Activated CD4-positive, CD25-positive, alpha-beta regulatory T cell treated with anti-CD3 and anti-CD28 coated beads, Interleukin-2, amount 50 U/mL, for 72 hours (primary cell): ENCODE measurements around the gene NCAPD3.
"Not testable (repeated sequence)": the region's sequence is repeated elsewhere in the genome, so short reads cannot be mapped to it uniquely, and the experiment has no call there.

Experiments used
- DNase-seq: peaks from one replicate; pipeline ENCODE4 v3.0.0; 2021

Gene NCAPD3, protein sequence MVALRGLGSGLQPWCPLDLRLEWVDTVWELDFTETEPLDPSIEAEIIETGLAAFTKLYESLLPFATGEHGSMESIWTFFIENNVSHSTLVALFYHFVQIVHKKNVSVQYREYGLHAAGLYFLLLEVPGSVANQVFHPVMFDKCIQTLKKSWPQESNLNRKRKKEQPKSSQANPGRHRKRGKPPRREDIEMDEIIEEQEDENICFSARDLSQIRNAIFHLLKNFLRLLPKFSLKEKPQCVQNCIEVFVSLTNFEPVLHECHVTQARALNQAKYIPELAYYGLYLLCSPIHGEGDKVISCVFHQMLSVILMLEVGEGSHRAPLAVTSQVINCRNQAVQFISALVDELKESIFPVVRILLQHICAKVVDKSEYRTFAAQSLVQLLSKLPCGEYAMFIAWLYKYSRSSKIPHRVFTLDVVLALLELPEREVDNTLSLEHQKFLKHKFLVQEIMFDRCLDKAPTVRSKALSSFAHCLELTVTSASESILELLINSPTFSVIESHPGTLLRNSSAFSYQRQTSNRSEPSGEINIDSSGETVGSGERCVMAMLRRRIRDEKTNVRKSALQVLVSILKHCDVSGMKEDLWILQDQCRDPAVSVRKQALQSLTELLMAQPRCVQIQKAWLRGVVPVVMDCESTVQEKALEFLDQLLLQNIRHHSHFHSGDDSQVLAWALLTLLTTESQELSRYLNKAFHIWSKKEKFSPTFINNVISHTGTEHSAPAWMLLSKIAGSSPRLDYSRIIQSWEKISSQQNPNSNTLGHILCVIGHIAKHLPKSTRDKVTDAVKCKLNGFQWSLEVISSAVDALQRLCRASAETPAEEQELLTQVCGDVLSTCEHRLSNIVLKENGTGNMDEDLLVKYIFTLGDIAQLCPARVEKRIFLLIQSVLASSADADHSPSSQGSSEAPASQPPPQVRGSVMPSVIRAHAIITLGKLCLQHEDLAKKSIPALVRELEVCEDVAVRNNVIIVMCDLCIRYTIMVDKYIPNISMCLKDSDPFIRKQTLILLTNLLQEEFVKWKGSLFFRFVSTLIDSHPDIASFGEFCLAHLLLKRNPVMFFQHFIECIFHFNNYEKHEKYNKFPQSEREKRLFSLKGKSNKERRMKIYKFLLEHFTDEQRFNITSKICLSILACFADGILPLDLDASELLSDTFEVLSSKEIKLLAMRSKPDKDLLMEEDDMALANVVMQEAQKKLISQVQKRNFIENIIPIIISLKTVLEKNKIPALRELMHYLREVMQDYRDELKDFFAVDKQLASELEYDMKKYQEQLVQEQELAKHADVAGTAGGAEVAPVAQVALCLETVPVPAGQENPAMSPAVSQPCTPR (N-terminal part only)

DNA sequence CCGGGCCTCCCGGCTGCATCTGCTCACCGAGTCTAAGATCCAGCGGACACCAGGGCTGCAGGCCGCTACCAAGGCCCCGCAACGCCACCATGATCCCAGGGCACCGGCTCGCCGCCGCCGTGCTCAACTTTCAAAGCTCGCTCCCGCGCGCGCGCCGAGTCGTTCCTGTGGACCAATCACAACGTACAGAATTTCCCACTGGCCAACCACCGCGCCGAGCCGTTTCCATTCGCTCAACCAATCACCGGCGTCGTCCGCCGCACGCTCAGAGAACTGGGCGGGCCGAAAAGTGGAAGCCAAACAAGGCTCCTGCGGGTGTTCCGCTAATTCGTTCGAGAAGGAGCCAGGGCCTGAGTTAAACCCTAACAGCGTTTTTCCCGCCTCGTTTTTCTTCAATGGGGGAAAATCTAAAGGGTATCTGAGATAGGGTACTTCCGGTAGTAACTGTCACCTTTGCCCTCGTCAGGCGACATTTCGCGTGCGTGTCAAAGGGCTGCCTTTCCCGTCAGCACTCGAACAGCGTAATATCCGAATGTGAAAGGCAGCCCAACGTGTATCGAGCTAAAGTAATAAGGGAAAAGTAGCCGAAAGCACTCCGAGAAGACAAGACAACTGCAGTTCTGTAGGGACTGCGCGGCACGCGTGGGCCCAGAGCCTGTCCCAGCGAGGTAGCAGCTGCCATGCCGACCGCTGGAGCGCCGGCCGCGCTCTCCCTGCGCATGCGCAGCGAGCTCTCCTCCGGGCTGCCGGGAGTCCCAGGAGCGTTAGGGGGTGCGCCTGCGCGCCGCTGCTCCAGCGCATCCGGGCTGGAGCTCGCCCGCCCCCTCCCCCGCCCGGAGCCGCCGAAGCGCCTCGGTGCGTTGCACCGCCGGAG is at the start of gene NCAPD3, which contains the start of gene VPS26B:
Gene NCAPD3, minus strand, starts transcription at position 132 of the 874 bp plus-strand sequence. Its CDS starts 41 bp downstream, at position 91.
Gene VPS26B, plus strand, starts transcription at position 836 of the 874 bp plus-strand sequence. CDS start 452 bp downstream, outside the sequence.
- peak; percentile 94 for DNase-seq

DNA sequence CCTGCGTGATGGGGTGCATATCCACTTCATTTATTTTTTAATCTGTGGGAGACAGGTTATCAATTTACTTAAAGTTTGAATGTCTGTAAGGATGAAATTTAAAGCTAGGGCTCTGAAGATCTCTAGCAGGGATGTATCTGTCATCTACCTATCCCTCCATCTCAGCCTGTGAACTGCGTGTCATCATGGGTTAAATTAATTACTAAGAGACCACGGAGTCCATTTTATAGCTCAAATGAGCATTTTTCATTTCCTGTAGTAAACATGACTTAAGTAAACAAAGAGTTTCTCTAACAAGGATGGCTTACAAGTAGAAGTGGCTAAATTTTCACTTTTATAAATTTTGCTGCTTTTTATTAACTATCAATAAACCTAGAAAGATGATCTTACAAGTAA is 49.5 kb upstream of the NCAPD3 start:
- no peak for DNase-seq

DNA sequence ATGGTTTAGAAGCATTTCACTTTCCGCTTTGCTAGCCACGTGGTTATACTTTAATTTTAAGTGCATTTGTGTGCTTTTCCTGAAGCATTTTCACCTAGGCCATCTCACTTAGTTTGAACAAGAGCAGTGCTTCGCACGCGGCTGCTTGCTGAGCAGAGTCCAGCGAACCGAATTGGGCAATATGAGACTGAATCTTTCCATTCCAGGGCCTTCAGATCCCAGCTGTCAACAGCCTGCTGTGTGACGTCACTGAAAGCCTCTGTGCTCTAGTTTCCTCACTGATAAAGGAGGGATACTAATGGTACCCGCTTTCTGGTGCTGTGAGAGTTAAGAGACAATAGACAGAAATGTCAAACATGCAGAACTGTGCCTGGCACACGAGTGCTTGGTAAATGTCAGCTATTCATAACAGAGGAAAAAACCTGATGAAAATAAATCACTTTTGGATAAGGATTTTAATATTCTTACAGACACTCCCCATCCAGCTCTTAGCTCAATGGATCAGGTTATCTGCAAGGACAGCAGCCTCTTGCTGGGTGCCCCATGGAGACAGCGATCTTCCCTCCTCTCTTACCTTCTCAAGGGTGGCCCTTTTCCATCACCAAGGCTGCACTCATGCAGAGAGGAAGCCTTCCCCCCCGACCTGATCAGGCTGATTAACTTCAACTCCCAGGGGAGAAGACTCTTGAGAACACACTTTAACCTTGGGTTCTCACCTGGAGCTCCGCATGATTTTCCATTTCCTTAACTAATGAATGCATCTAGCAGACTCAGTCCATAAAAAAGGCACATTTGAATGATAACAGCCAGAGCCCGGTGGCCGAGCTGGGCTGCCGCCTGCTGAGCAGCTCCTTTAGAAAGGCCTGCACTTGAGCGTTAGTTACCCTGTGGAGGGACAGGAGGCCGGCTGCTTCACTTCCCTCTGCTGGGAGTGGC is 48.9 kb upstream of the NCAPD3 start:
- DNase-seq: no peak

DNA sequence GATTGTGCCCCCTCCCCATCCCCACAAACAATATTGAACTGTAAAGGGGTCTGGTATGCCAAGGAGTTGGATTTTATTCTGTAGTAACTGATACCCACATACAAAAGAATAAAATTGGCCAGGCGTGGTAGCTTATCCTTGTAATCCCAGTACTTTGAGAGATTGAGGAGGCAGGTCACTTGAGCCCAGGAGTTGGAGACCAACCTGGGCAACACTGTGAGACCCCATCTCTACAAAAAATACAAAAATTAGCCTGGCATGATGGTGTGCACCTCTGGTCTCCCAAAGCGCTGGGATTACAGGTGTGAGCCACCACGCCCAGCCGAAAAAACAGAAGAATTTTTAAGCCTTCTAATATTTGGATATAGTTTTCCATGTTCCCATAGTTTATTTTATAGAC is 48.2 kb upstream of the NCAPD3 start:
- no peak for DNase-seq

DNA sequence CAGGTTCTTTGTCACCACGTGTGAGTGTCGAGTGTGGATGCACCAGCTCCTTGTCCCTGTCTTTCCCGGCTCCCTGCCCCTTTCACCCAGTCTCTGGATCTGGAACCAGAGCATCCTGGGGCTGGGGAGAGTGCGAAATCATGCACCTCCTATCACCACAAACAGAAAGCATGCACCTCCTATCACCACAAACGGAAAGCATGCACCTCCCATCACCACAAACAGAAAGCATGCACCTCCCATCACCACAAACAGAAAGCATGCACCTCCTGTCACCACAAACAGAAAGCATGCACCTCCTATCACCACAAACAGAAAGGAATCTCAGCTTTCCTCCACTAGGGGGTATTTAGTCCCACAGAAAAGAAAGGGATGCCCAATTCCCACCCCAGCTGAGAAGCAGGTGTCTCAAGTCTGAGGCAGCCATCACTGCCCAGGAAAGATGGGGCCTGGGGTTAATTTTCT is 46.5 kb upstream of the NCAPD3 start:
- no peak for DNase-seq

DNA sequence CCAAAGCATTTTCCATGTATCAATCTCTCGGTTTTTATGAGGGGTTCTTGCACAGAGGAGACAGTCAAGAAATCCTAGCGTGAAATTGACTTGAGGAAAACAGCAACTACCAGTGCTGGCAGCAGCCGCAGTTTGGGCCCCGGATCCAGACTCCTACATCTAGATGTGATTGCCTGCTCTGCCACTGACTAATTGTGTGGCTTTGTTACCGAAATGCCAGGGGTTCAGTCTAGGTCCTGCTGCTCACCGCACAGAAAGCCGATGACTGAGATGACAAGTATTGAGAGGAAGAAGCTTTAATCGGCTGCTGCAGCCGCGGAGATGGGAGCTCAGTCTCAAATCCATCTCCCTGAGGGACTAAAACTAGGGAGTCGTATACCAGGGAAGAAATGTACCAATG is 44.2 kb upstream of the NCAPD3 start:
- DNase-seq: no peak

DNA sequence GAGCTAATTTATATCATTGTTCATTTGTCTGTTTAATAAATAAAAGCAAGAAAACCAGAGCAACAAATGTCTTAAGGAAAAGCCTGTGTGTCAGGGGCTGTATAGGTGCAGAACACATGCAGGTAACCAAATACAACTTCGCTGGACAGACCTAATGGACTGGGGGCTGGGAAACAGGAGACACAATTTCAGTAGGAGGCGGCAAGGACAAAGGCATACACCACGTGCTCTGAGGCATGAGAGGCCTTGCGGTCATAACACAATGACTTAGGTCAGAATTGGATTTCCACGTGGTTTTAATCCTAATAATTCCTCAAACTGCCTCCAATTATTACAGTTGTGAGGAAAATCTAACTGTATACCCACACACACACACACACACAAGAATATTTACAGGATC is 43.7 kb upstream of the NCAPD3 start:
- no peak for DNase-seq

DNA sequence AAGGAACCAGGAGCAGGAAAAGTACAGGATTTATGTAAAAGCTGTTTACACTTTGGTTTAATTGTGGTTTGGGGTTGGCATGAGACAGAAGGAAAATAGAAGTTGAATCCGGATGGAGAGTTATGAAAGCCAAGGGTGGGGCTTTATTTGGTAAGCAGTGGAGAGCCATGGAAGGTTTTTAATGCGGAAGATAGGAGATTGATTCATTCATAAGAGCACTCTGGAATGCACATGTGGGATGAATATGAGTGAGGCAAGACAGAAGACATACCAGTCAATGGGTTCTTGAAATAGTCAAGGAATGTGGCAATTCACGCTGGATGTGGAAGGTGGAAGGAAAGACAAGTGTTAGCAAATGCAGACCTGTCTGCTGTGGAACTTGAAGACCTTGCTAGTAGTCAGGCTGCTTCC is 43.1 kb upstream of the NCAPD3 start:
- DNase-seq: no peak

DNA sequence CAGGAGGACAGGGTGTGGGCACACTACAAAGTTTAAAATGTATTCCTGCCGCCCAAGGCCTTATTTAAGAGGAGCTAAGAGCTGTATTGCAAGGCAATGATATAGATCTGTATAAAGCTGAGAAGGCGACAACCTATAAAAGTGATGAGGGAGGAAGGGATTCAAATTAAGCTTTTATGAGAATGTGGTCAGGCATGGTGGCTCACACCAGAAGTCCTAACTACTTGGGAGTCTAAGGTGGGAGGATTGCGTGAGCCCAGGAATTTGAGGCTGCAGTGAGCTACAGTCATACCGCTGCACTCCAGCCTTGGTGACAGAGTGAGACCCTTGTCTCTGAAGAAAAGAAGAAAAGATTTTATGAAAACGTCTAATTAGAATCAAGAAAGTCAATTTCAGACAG is 42.7 kb upstream of the NCAPD3 start:
- no peak for DNase-seq

DNA sequence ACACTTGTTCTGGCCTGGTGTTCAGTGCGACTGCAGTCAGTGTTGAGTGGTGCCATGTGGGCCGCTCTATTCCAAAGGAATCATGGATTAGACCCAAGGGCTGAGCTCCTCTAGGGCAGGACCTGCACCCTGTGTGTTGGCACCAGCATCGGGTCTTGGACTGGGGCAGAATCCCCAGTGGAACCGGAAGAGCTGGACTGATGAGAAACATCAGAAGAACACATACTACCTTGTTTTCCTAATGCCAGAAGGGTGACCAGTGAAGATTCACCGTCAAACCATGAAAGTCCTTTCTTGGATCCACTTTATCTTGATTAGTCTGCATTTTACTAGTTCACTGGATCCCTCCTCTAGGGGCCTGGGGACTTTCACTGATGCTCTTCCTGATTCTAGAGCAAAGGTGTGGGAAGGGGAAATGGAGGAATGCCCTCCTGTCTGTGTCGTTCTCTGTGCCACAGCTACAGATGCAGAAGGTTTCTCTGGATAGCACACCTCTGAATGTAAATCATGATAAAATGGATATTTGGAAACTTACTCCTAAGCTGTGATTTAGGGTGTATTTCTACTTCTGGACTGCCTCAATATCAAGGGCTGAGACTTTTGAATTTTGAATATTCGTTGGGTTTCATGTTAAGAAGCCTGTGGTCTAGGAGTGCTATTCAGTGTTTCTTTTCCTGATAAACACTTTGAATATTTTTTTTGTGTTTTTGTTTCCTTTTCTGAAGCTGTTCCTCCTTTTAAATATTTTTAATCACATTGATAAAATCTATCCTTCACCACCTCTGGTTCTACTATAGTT is 41.4 kb upstream of the NCAPD3 start:
- no peak for DNase-seq

DNA sequence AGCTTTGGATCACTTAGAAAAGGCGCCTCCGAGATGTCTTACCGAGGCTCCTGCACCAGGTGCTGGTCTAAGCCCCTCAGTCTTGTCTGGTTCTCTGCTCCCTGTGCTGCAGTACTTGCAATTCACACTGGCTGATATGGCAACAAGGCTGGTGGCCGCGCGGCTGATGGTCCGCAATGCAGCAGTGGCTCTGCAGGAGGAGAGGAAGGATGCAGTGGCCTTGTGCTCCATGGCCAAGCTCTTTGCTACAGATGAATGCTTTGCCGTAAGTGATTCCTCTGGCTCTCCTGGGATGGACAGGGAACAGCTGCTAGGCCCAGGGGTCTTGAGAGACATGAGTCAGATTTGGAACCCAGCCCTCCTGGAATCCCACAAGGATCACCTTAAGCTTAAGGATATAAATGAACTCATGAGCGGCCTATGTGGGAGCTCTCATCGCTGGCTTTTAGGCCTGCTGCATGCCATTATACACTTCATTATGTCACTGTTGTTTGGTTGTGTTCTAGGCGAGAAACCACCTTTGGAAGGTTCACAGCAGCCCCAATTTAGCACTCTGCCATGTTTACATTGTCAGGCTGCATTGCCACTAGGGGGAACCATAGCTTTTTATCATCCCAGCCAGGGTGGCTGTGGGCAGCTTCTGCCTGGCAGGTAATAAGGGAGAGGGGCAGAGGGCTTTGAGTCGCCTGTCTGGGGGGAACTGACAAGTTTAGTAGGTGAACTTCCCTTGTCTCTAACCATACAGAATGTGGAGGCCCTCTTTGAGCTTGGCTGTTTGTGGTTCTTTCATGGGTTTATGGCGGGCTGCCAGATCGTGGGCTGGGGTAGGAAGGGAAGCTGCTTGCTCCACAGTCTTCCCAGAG is 38.1 kb upstream of the NCAPD3 start:
- DNase-seq: no peak

DNA sequence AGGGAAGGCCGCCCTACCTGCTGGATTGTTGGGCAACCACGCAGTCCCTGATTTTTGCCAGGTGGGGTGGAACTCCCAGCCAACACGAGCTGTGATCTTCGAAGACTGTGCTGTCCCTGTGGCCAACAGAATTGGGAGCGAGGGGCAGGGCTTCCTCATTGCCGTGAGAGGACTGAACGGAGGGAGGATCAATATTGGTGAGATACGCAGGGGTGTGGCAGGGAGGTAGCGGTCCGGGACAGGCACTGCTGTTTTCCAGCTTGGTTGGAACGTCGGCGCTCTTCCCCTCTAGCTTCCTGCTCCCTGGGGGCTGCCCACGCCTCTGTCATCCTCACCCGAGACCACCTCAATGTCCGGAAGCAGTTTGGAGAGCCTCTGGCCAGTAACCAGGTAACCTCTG is 37.2 kb upstream of the NCAPD3 start:
- no peak for DNase-seq

DNA sequence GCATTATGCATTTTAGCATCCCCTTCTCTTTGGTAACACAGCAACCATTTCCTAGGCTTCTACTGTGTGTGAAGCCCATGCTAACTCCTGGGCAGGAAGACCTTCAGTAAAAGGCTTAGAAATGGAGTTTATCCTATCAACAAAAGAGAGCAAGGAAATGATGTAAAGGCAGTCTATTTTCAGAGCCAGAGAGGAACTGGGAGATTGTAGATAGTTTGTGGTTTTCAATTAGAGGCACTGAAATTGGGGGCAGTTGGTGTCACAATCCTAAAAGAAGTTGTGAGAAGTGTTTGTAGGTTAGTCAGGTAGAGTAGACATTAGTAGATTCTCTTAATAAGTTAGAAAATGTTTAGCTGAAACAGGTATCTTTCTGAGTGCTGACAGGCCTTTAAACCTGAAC is 36.7 kb upstream of the NCAPD3 start:
- DNase-seq: no peak

DNA sequence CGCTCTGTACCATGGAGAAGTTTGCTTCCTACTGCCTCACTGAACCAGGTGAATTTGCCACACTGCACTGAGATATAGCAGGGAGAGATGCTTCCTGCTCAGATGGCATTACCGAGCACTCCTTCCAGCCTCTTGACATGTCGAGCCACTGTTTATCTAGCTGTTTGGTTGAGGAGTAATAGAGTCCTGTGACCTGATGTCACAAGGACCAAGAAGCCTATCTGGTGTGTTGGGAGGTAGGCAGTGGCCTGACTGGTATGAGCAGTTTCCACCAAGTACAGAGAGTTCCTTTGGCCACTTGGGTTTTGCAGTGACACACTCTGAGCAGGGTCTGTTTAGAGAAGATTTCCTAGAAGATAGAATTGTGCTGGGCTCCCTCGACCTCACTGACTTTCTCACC is 34.8 kb upstream of the NCAPD3 start:
- DNase-seq: no peak

DNA sequence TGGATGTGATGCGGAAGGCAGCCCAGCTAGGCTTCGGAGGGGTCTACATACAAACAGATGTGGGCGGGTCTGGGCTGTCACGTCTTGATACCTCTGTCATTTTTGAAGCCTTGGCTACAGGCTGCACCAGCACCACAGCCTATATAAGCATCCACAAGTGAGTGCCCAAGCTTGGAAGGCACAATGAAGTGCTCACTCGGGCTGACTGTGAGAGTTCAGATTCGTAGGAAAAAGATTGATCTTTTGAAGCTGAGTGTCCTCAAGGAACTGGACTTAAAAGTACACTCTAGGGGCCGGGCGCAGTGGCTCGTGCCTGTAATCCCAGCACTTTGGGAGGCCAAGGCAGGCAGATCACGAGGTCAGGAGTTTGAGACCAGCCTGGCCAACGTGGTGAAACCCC is 33.3 kb upstream of the NCAPD3 start:
- no peak for DNase-seq

DNA sequence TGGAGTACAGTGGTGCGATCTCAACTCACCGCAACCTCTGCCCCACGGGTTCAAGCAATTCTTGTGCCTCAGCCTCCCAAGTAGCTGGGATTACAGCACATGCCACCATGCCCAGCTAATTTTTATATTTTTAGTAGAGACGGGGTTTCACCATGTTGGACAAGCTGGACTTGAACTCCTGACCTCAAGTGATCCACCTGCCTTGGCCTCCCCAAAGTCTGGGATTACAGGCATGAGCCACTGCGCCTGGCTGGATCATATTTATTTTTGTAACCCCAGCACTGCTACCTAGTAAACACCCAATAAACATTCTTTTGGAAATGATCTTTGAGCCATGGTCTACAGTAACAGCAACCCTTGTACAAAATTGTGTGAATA is 31.4 kb upstream of the NCAPD3 start:
- not testable (repeated sequence) for DNase-seq

DNA sequence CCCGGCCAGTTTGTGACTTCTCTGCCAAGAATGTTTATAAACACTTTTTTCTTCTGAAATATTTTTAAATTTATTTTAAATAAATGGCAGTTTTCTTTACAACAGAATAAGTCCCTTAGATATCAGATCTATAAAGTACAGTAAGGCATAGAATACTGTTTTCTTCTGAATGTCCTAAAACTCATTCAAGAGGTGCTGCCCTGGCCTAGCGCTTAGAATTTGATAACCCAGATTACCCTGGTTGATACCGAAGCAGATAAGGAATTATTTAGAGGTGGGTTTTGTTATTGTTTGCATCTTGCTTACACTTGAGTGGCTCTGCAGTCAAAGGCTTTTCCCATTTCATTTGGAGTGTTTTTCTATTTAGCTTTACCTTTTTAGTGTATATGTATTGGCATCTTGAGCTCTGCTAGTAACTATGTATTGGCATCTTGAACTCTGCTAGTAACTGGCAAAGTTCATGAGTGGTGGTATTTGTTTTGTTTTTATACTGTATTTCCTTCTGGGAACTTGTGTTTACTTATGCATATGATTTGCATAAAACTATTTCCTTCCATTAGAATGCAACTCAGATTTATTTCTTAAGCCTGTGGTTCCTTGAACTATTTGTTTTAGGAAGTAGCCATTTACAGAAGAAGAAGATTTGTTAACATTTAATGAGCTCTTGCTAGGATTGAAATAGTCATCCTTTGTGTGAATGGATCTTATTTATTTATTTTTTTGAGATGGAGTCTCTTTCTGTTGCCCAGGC is 30.8 kb upstream of the NCAPD3 start:
- no peak for DNase-seq
